Astrocyte of the cerebellum (primary cell): ENCODE results near the gene TMEM205.

Source experiments
- DNase-seq: peaks from one replicate; pipeline ENCODE4 v3.0.0-alpha.2; 2011; ENCODE audit warnings: low read depth
- H3K4me3 ChIP-seq: 2 replicates; pipeline ENCODE4 v1.5.1; 2011; ENCODE audit warnings: mild to moderate bottlenecking, low read depth, low read length, moderate library complexity
- CTCF ChIP-seq: IDR thresholded peaks from 2 replicates; pipeline ENCODE4 v1.5.1; 2012; ENCODE audit warnings: low read length, low read depth, moderate library complexity, mild to moderate bottlenecking; ENCODE audit errors: missing control alignments
- in situ Hi-C: cut with HindIII; loops from 2 replicates; pipeline ENCODE4 v1.10.0; 2017; ENCODE audit warnings: low sequenced_read_pairs

The TMEM205 gene

DNA sequence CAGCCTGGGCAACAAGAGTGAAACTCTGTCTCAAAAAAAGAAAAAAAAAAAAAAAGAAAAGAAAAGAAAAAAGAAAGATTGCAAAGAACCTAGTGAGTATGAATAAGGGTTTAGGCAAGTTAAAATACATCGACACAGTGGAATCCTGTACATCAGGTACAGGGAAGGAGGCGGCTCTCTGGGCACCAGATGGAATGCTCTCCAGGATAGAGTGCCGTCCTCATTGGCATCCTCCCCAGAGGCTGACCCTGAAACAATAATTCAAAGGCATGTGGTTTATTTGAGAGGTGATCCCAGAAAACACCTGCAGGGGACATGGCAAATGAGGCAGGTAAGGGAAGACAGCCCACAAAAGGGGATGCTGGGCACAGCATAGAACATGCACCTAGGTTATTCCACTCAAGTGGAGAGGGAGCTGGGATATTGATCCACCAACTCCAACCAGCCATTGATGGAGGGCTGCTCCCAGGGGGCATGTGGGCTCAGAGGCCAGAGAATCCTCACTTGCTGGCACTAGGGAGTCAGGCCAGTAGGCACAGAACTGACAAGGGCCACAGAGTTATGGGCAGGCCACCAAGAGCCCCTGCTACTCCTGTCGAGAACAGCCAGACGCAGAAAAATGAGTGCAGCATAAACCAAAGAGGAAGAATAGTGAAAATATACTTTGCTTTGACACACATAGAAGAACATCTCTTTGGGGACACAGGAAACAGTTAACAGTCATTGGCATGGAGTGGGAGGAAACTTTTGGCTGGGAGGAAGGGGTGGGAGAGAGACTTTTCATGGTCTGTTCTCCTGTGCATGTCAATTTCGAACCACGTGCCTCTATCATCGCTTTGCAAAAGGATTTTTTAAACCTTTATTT is 45.9 kb downstream of the TMEM205 start:
- H3K4me3 ChIP-seq = no peak overlapping the region
- no peak for TF ChIP-seq CTCF
- in situ Hi-C loops = no loop called here
- no peak for DNase-seq

DNA sequence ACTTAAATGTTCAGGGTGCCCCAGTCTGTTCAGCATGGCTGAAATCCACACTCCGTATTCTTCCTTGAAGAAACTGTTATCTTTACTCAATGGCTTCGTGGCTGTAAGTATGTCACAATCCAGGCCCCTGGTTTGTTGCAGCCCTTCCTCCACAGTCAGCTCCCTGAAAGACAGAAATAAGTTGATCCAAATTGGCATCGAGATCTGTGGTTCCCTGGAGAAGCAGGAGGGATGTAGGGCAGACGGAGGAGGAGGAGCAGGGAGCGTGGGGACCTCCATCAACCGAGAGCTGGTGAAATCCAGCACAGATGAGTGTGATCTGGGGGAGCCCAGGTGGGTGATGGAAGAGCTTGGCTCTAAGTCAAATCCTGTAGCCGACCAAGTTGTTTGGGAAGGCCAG is 49.8 kb downstream of the TMEM205 start:
- no peak for TF ChIP-seq CTCF
- H3K4me3 ChIP-seq = no peak overlapping the region
- DNase-seq = no peak
- in situ Hi-C loops = no loop called here

- TF ChIP-seq CTCF = no peak
- no peak for DNase-seq
- no peak within 1 kb of the TSS for H3K4me3 ChIP-seq
- in situ Hi-C loops = no loop called here
Observed at GRCh38 chr19:11295665-11296245, 50.3 kb downstream of the TMEM205 start, which contains the start of gene TSPAN16. Gene TSPAN16, plus strand, starts transcription at chr19:11296160. Its CDS starts 138 bp downstream, at chr19:11296298.

- in situ Hi-C loops = no loop called here
- no peak overlapping the region for H3K4me3 ChIP-seq
- no peak for DNase-seq
- no peak for TF ChIP-seq CTCF
Observed at GRCh38 chr19:11295180-11295579, 50.9 kb downstream of the TMEM205 start.

GRCh38 chr19:11293433-11294389 is 52.4 kb downstream of the TMEM205 start:
- TF ChIP-seq CTCF = peak; percentile 95
- in situ Hi-C loops = no loop called here
- H3K4me3 ChIP-seq = peak overlapping the region; percentile 19

More at GRCh38 chr19:11293433-11294389, 52.4 kb downstream of the TMEM205 start:
- DNase-seq = peak; percentile 65
